Lower leg skin (tissue), 3 donors: ENCODE results near the gene DLGAP1.

Experiments
- CTCF ChIP-seq, 3 donors: fragments of 450-650 bp; IDR thresholded peaks; one replicate each; pipeline ENCODE4 v1.5.1; 2016; ENCODE audit warnings: antibody characterized with exemption in 3 of 3, mild to moderate bottlenecking in 3 of 3, moderate library complexity in 2 of 3
- POLR2A ChIP-seq, 2 donors: fragments of 450-650 bp; IDR thresholded peaks; one replicate each; pipeline ENCODE4 v1.6.1; 2016 to 2017; ENCODE audit warnings: antibody characterized with exemption in 2 of 2, mild to moderate bottlenecking in 1 of 2, moderate library complexity in 1 of 2

GRCh38 chr18:4134700-4135099 lies 320.4 kb downstream of the DLGAP1 start:
- no peak for TF ChIP-seq CTCF (IDR thresholded peaks at IDR 0.05)
- no peak for TF ChIP-seq POLR2A (IDR thresholded peaks at IDR 0.05)
